ENCODE results near the gene ATG14. TPM values are rescaled to one million over a fixed set of nuclear protein-coding genes. Genes with fewer than 3 reads are reported as not detected.

ATG14 gene
- total and polyA plus RNA-seq, 2 donors from 2014 or later, result 5.2 to 13.3 TPM

- H3K9me3 ChIP-seq (ENCODE audit: control insufficient read depth in 2 of 3, insufficient read depth in 1 of 3, low read length in 3 of 3), result no peaks in the 10 kb centered on the region
- H3K4me3 ChIP-seq (ENCODE audit: low read length in 3 of 3), result no peak overlapping the region
- H3K9ac ChIP-seq (ENCODE audit: low read length in 3 of 3), result no peak overlapping the region
- H3K27me3 ChIP-seq (ENCODE audit: control insufficient read depth, insufficient read depth, low read length), result no peaks in the 10 kb centered on the region
- no peaks in the 10 kb centered on the region for H3K36me3 ChIP-seq (ENCODE audit: control insufficient read depth in 2 of 3, insufficient read depth in 3 of 3, low read length in 3 of 3)
- TF ChIP-seq CTCF (IDR thresholded peaks at IDR 0.05; ENCODE audit: borderline replicate concordance, extremely low read depth, insufficient read depth), result no peak
- FAIRE-seq (no peak), DNase-seq (no peak)
- H3K27ac ChIP-seq (ENCODE audit: low read depth in 2 of 2, low read length in 2 of 2), result no peak overlapping the region
- H3K4me1 ChIP-seq (ENCODE audit: control insufficient read depth in 2 of 3, insufficient read depth in 2 of 3, low read depth in 1 of 3, low read length in 3 of 3), result peaks cover 7 to 29% (median 13%) of the 10 kb centered on the region in 3 donors
- intact Hi-C loops (cut with DNase I), result no loop called here
Measured at GRCh38 chr14:55329999-55330710, 81.5 kb downstream of the ATG14 start.

GRCh38 chr14:55328317-55328716 lies 83.3 kb downstream of the ATG14 start:
- Histone ChIP-seq H3K4me1 (ENCODE audit: control insufficient read depth in 2 of 3, insufficient read depth in 2 of 3, low read depth in 1 of 3, low read length in 3 of 3) (peaks cover 0 to 17% (median 4%) of the 10 kb centered on the region in 3 donors), H3K9me3 (ENCODE audit: control insufficient read depth in 2 of 3, insufficient read depth in 1 of 3, low read length in 3 of 3) (no peaks in the 10 kb centered on the region), H3K27ac (ENCODE audit: low read depth in 2 of 2, low read length in 2 of 2) (no peak overlapping the region), H3K4me3 (ENCODE audit: low read length in 3 of 3) (no peak overlapping the region), H3K27me3 (ENCODE audit: control insufficient read depth, insufficient read depth, low read length) (no peaks in the 10 kb centered on the region), H3K36me3 (ENCODE audit: control insufficient read depth in 2 of 3, insufficient read depth in 3 of 3, low read length in 3 of 3) (no peaks in the 10 kb centered on the region), H3K9ac (ENCODE audit: low read length in 3 of 3) (no peak overlapping the region)
- no peak for DNase-seq
- intact Hi-C loops (cut with DNase I), result no loop called here
- no peak for FAIRE-seq
- no peak for TF ChIP-seq CTCF (IDR thresholded peaks at IDR 0.05; ENCODE audit: borderline replicate concordance, extremely low read depth, insufficient read depth)

GRCh38 chr14:55327179-55327578 lies 84.5 kb downstream of the ATG14 start:
- no peaks in the 10 kb centered on the region for H3K27me3 ChIP-seq (ENCODE audit: control insufficient read depth, insufficient read depth, low read length)
- intact Hi-C loops (cut with DNase I), result no loop called here
- no peak overlapping the region for H3K4me3 ChIP-seq (ENCODE audit: low read length in 3 of 3)
- no peaks in the 10 kb centered on the region for H3K9me3 ChIP-seq (ENCODE audit: control insufficient read depth in 2 of 3, insufficient read depth in 1 of 3, low read length in 3 of 3)
- FAIRE-seq (no peak), DNase-seq (no peak)
- H3K4me1 ChIP-seq (ENCODE audit: control insufficient read depth in 2 of 3, insufficient read depth in 2 of 3, low read depth in 1 of 3, low read length in 3 of 3), result peaks cover 0 to 9% (median 0%) of the 10 kb centered on the region in 3 donors
- TF ChIP-seq CTCF (IDR thresholded peaks at IDR 0.05; ENCODE audit: borderline replicate concordance, extremely low read depth, insufficient read depth), result no peak
- no peak overlapping the region for H3K9ac ChIP-seq (ENCODE audit: low read length in 3 of 3)
- no peaks in the 10 kb centered on the region for H3K36me3 ChIP-seq (ENCODE audit: control insufficient read depth in 2 of 3, insufficient read depth in 3 of 3, low read length in 3 of 3)
- H3K27ac ChIP-seq (ENCODE audit: low read depth in 2 of 2, low read length in 2 of 2), result no peak overlapping the region

Measured in kidney (tissue), 14 donors.